Stimulated activated CD8-positive, alpha-beta memory T cell treated with anti-CD3 and anti-CD28 coated beads, Interleukin-7, amount 100 ng/mL, for 24 hours (primary cell): ENCODE measurements around the gene LHX2.
"Not testable (repeated sequence)": the region's sequence is repeated elsewhere in the genome, so short reads cannot be mapped to it uniquely, and the experiment has no call there.

Experiments used
- DNase-seq: peaks from one replicate; pipeline ENCODE4 v3.0.0-alpha.2; 2020; ENCODE audit warnings: low read depth

LHX2 gene, protein sequence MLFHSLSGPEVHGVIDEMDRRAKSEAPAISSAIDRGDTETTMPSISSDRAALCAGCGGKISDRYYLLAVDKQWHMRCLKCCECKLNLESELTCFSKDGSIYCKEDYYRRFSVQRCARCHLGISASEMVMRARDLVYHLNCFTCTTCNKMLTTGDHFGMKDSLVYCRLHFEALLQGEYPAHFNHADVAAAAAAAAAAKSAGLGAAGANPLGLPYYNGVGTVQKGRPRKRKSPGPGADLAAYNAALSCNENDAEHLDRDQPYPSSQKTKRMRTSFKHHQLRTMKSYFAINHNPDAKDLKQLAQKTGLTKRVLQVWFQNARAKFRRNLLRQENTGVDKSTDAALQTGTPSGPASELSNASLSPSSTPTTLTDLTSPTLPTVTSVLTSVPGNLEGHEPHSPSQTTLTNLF

DNA sequence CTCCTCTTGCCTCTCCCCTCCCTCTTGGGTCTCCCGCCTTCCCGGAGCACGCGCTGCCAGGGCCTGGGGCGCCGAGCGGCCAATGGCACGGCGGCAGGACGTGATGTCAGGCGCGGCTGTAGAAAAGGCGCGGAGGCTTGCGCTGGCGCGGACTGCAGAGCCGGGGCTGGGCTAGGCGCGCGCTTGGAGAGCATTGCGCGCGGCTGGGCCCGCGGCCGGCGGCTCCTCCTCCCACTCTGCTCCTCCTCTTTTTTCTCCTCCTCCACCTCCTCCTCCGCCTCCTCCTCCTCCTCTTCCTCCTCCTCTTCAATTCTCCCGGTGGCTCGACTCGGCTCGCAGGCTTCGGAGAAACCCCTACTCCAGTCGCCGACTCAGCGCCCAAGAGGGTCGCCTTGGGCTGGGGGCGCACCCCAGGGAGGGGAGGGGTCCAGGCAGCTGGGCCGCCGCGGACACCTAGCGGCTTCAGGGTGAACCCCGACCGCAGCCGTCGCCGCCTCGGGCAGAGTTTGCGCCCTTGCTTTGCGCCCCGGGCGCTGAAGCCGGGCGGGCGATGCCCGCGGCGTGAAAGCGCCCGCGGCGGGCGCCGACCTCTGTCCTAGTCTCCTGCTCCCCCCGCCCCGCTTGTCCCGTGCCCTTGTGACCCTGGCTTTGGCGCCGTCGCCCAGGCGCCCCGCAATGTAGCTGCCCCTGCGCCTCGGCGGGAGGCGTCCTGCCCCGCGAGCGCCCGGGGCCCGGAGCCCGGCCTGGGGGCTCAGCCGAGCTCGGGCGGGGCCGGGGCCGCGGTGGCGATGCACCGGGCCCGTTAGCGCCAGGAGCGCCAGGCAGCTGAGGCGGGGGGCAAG lies at the start of gene LHX2:
LHX2 (plus strand) TSS at position 309 of the 842 bp plus-strand sequence. CDS start 581 bp downstream, outside the sequence.
- DNase-seq = no peak

- DNase-seq = no peak
Observed at GRCh38 chr9:123964761-123965160, 46.8 kb upstream of the LHX2 start.

DNA sequence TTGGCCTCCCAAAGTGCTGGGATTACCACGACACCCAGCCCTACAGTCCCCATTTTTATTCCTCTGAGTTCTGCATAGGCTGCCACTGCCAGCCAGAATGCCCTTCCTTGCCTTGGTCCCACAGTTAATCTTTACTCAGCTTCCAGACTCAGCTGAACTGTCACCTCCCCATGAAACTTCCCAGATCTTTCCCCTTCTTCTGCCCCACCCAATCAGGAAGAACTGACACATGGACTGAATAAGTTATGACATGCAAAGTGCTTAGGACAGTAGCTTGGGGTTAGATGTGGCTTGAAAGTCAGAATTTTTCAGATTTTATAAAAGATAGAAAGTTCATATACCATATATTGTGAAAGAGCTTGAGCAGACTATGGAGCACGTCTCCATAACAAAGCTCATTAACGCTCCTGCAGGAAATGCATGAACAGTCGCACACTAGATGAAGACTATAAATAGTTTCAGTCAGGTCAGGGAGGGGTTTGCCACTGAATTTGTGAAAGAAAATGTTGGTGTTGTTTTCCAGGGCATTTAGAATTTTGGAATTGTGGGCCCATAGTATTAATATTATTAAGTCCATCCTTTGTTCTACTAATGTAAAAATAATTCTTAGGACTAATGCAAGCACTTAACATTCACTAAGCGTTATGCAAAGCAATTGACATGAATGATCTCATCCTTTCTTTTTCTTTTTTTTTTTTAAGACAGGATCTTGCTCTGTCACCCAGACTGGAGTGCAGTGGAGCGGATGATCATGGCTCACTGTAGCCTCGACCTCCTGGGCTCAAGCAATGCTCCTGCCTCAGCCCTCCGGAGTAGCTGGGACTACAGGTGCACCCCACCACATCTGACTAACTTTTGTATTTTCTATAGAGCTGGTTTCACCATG lies 45.5 kb upstream of the LHX2 start:
- DNase-seq = no peak

DNA sequence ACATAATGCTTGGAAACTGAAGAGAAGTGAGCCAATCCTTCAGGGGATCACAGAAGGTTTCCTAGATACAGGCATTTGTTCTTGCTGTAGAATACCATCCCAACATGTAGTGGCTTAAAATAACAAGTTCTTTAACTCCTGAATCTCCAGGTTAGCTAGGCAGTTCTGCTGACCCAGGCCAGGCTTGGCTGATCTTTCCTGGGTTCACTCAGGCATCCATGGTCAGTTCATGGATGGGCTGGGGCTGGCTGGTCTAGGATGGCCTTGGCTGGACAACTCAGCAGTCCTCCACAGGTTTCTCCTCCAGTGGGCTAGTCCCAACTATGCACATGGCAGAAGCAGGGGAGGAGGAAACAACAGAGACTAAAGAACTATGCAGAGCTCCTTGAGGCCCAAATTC lies 44.2 kb upstream of the LHX2 start:
- no peak for DNase-seq

DNA sequence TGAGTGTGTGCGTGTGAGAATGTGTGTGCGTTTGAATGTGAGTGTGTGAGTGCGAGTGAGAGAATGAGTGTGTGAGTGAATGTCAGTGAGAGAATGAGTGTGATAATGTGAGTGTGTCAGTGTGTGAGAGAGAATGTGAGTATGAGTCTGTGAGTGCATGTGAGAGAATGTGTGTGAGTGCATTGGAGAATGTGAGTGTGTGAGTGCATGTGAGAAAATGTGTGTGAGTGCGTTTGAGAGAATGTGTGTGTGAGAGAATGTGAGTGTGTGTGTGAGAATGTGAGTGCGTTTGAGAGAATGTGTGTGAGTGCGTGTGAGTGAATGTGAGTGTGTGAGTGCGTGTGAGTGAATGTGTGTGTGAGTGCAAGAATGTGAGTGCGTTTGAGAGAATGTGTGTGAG lies 39.0 kb upstream of the LHX2 start:
- no peak for DNase-seq

- no peak for DNase-seq
Observed at GRCh38 chr9:123973590-123974223, 37.9 kb upstream of the LHX2 start.

DNA sequence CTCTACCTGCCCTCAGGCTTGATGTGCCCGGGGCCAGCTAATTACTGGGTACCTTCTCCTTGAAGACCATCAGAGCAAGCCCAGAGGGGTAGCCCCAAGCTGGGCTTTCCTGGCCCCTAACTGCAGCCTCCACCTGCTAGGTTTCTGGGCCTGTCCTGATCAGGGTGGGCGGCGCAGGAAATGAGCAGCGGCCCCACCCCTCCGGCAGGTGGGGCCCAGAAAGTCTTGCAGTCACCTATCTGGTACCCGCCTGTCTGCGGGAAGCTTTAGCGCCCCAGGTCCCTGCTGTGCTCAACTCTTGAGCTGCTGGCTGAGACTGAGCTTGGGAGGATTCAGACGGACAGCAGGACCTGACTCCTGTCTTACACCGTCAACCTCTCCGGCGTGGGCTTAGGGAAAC lies 37.1 kb upstream of the LHX2 start:
- no peak for DNase-seq

GRCh38 chr9:123975871-123976270 lies 35.7 kb upstream of the LHX2 start:
- DNase-seq = no peak

GRCh38 chr9:123976579-123976978 lies 35.0 kb upstream of the LHX2 start:
- not testable (repeated sequence) for DNase-seq

DNA sequence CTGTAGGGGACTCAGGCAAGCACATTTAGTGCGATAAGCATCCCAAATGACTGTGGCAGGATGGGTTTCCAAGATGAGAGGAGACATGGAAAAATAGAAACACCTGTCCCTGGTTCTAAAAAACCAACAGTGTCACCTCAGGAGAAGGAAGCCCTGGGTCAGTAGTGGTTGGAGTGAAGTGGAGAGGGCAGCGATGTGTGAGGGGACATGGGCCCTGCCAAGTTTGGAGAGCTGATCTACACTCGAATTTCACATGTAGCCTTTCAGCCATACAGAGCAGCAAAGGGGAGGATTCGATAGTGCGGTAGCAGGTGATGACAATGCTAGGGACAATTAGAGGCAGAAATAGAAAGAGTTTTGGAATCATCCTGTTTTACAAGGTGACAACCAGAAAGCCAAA lies 32.6 kb upstream of the LHX2 start:
- DNase-seq = no peak

GRCh38 chr9:123982535-123982934 lies 29.0 kb upstream of the LHX2 start:
- DNase-seq = no peak

DNA sequence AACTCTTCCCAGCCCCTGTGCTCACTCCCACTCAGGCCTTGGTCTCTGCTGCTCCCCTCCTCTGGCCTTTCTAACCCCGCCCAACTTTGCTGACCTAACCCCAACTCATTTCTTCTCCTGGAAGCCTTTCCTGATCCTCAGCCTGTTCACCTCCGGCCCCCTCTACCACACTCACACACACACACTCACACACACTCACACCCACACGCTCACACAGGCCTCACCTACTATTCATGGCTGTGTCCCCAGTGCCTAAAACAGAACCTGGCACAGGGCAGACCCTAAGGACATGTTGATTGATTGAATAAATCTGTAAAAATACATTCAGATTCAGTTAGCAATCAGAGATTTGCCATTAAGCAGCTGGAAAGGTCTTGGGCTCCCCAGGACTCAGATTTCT lies 28.5 kb upstream of the LHX2 start:
- no peak for DNase-seq

DNA sequence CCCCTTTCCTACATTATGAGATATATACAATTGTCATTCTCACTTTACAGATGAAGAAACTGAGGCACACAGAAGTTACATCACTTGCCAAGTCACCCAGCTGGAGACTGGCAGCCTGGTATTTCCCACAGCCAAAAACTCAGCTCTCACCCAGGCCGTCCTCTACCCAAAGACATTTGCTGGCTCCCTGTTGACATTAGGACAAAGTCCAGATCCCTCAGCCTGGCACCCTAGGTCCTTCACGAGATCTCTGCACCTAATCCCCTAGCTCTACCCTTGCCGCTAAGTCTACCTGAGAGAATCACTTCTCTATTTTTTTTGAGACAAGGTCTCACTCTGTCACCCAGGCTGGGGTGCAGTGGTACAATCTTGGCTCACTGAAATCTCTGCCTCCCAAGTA lies 26.8 kb upstream of the LHX2 start:
- DNase-seq = no peak

- no peak for DNase-seq
Observed at GRCh38 chr9:123985869-123986268, 25.7 kb upstream of the LHX2 start.

- DNase-seq = no peak
Observed at GRCh38 chr9:123990427-123990826, 21.1 kb upstream of the LHX2 start.

DNA sequence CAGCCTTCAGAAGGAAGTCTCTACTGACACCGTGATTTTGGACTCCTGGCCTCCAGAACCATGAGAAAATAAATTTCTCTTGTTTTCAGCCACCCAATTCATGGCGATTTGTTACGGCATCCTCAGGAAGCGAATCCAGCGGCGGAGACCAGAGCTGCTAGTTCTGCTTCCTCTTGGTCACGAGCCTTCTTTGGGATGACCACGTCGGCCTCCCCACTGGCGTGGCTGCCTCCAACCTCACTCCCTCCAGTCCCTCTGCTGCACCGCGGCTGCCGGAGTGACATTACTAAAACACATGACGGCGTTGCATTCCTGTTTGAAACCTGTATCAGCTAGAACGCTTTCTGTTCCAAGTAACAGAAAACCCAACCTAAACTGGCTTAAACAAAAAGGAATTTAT lies 18.9 kb upstream of the LHX2 start:
- not testable (repeated sequence) for DNase-seq

GRCh38 chr9:123996731-123997421 lies 14.7 kb upstream of the LHX2 start:
- no peak for DNase-seq

DNA sequence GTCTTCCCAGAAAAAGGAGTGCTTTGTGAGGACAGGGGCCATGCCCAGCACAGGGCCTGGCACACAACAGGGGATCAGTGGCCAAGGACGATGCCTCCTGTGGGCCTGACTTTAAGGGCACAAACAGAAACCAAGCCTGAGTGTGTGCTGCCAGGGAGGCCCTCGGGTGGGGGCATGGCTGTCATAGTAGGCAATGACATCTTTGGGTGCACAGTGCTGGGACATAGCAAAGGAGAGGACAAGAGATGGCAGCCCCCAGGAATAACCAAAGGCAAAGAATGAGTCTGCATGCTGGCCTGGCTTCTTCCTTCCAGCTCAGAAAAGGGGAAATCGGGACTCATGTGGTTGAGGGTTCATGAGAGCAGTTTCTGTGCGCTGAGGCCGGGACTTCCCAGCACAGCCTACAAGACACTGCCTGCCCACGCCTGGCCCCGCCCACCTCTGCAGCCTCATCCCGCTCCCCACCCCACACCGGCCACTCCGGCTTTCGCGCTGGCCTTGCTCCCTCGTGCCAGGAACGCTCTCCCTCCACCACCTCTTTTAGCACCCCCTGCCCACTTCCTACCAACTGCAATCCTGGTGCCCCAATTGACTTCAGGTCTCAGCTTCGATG lies 13.8 kb upstream of the LHX2 start:
- DNase-seq = no peak

DNA sequence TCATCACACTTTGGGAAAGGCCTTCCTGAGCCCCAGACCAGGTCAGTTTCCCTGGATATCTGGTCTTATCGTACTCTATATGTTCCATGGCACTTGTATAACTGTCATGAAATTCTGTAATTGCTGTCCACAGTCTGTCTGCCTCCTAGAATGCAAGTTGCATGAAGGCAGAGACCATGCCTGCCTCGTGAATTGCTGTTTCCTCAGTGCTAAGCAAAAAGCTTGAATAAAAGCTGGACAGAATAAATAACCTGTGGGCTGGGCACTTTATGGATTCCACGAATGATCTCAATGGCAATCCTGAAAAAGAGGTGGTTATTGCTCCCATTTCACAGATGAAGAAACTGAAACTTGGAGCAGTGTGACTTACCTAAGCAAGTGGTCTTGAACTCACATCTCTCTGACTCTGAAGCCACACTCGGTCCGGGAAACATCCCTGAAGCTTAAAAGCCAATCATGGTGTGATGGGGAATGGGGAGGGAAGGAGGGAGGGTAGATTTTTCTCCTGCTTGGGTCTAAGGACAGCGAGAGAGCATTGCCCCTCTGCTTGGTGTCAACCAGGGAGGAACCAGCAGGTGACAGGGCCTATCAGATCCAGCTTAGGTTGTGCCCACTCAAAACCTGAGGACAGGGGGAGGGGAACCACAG lies 13.2 kb upstream of the LHX2 start:
- no peak for DNase-seq

GRCh38 chr9:123998970-123999621 lies 12.5 kb upstream of the LHX2 start:
- DNase-seq = no peak
